Measurements from ENCODE around the gene PAM16.

GRCh38 chr16:4373909-4374742 lies 23.0 kb upstream of the PAM16 start:
- no peak for TF ChIP-seq ZNF274 (IDR thresholded peaks at IDR 0.05; ENCODE audit: low read depth, low read length)
- TF ChIP-seq YY1 (IDR thresholded peaks at IDR 0.05; ENCODE audit: insufficient read depth, insufficient read length) = no peak
- TF ChIP-seq SUZ12 (IDR thresholded peaks at IDR 0.05; ENCODE audit: extremely low read depth, insufficient read depth, insufficient read length) = no peak

All from NT2/D1 (cell line).